Glutamatergic neuron (in vitro differentiated cells): Measurements from ENCODE around the gene NT5DC2. TPM values are rescaled to one million over a fixed set of nuclear protein-coding genes. Genes with fewer than 3 reads are reported as not detected.

Experiments
- DNase-seq: peaks from one replicate; pipeline ENCODE4 v3.0.0; 2022
- H3K27ac Mint-ChIP-seq: one replicate; pipeline ENCODE4 v1.8.0; 2020; ENCODE audit warnings: mild to moderate bottlenecking, mixed read lengths, inconsistent platforms; ENCODE audit not compliant: unreplicated experiment
- H3K27me3 Mint-ChIP-seq: one replicate; pipeline ENCODE4 v1.8.0; 2020; ENCODE audit warnings: mild to moderate bottlenecking, moderate library complexity, mixed read lengths, inconsistent platforms; ENCODE audit not compliant: unreplicated experiment
- H3K36me3 Mint-ChIP-seq: one replicate; pipeline ENCODE4 v1.8.0; 2020; ENCODE audit warnings: mild to moderate bottlenecking, mixed read lengths, inconsistent platforms; ENCODE audit not compliant: unreplicated experiment
- H3K4me1 Mint-ChIP-seq: one replicate; pipeline ENCODE4 v1.8.0; 2020; ENCODE audit warnings: mild to moderate bottlenecking, low read depth, mixed read lengths, inconsistent platforms; ENCODE audit not compliant: unreplicated experiment
- H3K4me3 Mint-ChIP-seq: one replicate; pipeline ENCODE4 v1.8.0; 2020; ENCODE audit warnings: mild to moderate bottlenecking, mixed read lengths, inconsistent platforms; ENCODE audit not compliant: unreplicated experiment
- H3K9me3 Mint-ChIP-seq: one replicate; pipeline ENCODE4 v1.8.0; 2020; ENCODE audit warnings: mild to moderate bottlenecking, moderate library complexity, mixed read lengths, inconsistent platforms; ENCODE audit not compliant: unreplicated experiment
- CTCF ChIP-seq: fragments of 200-600 bp; sonication (generic); IDR thresholded peaks from one replicate; pipeline ENCODE4 v1.5.0; 2021; ENCODE audit not compliant: partially characterized antibody, unreplicated experiment
- total RNA-seq: library from RNA; stranded (reverse); fragmentation: NEBNext Ultra II Directional; extraction: Animal tissue kit (Norgen Biotek cat#: 25700); gene quantifications from one replicate; pipeline ENCODE4 v1.2.1, GENCODE V29; 2021; ENCODE audit not compliant: unreplicated experiment

NT5DC2 gene
- total RNA-seq, 1 donor from 2014 or later, result 308 TPM

- H3K4me3 Mint-ChIP-seq, result no peak overlapping the region
- H3K4me1 Mint-ChIP-seq, result peaks cover 11% of the 10 kb centered on the region
- H3K27me3 Mint-ChIP-seq, result peaks cover 9% of the 10 kb centered on the region
- H3K27ac Mint-ChIP-seq, result no peak overlapping the region
- TF ChIP-seq CTCF, result no peak
- DNase-seq, result no peak
- no peaks in the 10 kb centered on the region for H3K36me3 Mint-ChIP-seq
- peaks cover 8% of the 10 kb centered on the region for H3K9me3 Mint-ChIP-seq
Observed at GRCh38 chr3:52519445-52520140, 14.1 kb downstream of the NT5DC2 start.

- H3K27ac Mint-ChIP-seq, result no peak overlapping the region
- H3K9me3 Mint-ChIP-seq, result peaks cover 6% of the 10 kb centered on the region
- DNase-seq, result no peak
- H3K27me3 Mint-ChIP-seq, result peaks cover 9% of the 10 kb centered on the region
- no peak overlapping the region for H3K4me3 Mint-ChIP-seq
- peaks cover 11% of the 10 kb centered on the region for H3K4me1 Mint-ChIP-seq
- H3K36me3 Mint-ChIP-seq, result no peaks in the 10 kb centered on the region
- no peak for TF ChIP-seq CTCF
Observed at GRCh38 chr3:52518723-52519444, 14.8 kb downstream of the NT5DC2 start.

- no peak overlapping the region for H3K27ac Mint-ChIP-seq
- no peaks in the 10 kb centered on the region for H3K36me3 Mint-ChIP-seq
Observed at GRCh38 chr3:52517796-52518722, 15.6 kb downstream of the NT5DC2 start.

GRCh38 chr3:52516509-52517195, 17.0 kb downstream of the NT5DC2 start:
- no peak overlapping the region for H3K4me3 Mint-ChIP-seq
- no peak for DNase-seq
- peaks cover 8% of the 10 kb centered on the region for H3K9me3 Mint-ChIP-seq
- no peak overlapping the region for H3K27ac Mint-ChIP-seq
- no peaks in the 10 kb centered on the region for H3K36me3 Mint-ChIP-seq
- H3K27me3 Mint-ChIP-seq, result peaks cover 9% of the 10 kb centered on the region
- no peak for TF ChIP-seq CTCF
- H3K4me1 Mint-ChIP-seq, result peaks cover 15% of the 10 kb centered on the region

More at GRCh38 chr3:52517796-52518722, 15.6 kb downstream of the NT5DC2 start:
- Mint-ChIP-seq H3K4me1 (peaks cover 11% of the 10 kb centered on the region), H3K4me3 (no peak overlapping the region), H3K9me3 (peaks cover 6% of the 10 kb centered on the region), H3K27me3 (peaks cover 9% of the 10 kb centered on the region)
- TF ChIP-seq CTCF, result no peak
- no peak for DNase-seq
